CD4-positive, alpha-beta T cell treated with Interferon alpha-2 for 1 hour (primary cell): Measurements from ENCODE around the gene WSCD1.

ENCODE experiments used
- DNase-seq, 2 donors: peaks; one replicate each; pipeline ENCODE4 v3.0.0-alpha.2; 2020 to 2022

The WSCD1 gene

GRCh38 chr17:6108987-6109386, 38.8 kb downstream of the WSCD1 start:
- no peak for DNase-seq

- DNase-seq: no peak
These were observed 39.4 kb downstream of the WSCD1 start for GRCh38 chr17:6109536-6109935.

- DNase-seq: no peak
These were observed 39.9 kb downstream of the WSCD1 start for GRCh38 chr17:6110088-6110487.

GRCh38 chr17:6110592-6110991, 40.4 kb downstream of the WSCD1 start:
- no peak for DNase-seq

- DNase-seq: no peak
These were observed 50.2 kb downstream of the WSCD1 start for GRCh38 chr17:6120351-6120750.

GRCh38 chr17:6124856-6125255, 54.7 kb downstream of the WSCD1 start:
- DNase-seq: no peak

GRCh38 chr17:6126768-6127167, 56.6 kb downstream of the WSCD1 start:
- no peak for DNase-seq

GRCh38 chr17:6134721-6135120, 64.5 kb downstream of the WSCD1 start:
- no peak for DNase-seq

- no peak for DNase-seq
These were observed 65.1 kb downstream of the WSCD1 start for GRCh38 chr17:6135236-6135635.

- no peak for DNase-seq
These were observed 65.8 kb downstream of the WSCD1 start for GRCh38 chr17:6135996-6136395.

GRCh38 chr17:6137716-6138502, 67.7 kb downstream of the WSCD1 start:
- no peak for DNase-seq

- DNase-seq: no peak
These were observed 68.7 kb downstream of the WSCD1 start for GRCh38 chr17:6138761-6139446.

GRCh38 chr17:6139447-6139832, 69.3 kb downstream of the WSCD1 start:
- DNase-seq: no peak

GRCh38 chr17:6140188-6140587, 70.0 kb downstream of the WSCD1 start:
- no peak for DNase-seq

GRCh38 chr17:6140728-6141330, 70.7 kb downstream of the WSCD1 start:
- no peak for DNase-seq

GRCh38 chr17:6142701-6143100, 72.5 kb downstream of the WSCD1 start:
- no peak for DNase-seq

- DNase-seq: no peak
These were observed 75.8 kb downstream of the WSCD1 start for GRCh38 chr17:6145946-6146345.

GRCh38 chr17:6147042-6147441, 76.9 kb downstream of the WSCD1 start:
- no peak for DNase-seq

GRCh38 chr17:6153375-6153774, 83.2 kb downstream of the WSCD1 start:
- DNase-seq: no peak

- DNase-seq: no peak
These were observed 87.5 kb downstream of the WSCD1 start for GRCh38 chr17:6157716-6158115.

GRCh38 chr17:6159541-6160231, 89.5 kb downstream of the WSCD1 start:
- no peak for DNase-seq

- DNase-seq: no peak
These were observed 90.0 kb downstream of the WSCD1 start for GRCh38 chr17:6160232-6160555.
